GM21786 (cell line): ENCODE data around the gene FOXO6.

ENCODE experiments used
- ATAC-seq: cut with Tn5 transposase; IDR thresholded peaks from one replicate; pipeline ENCODE4 v1.9.1; 2021; ENCODE audit not compliant: unreplicated experiment

Gene FOXO6

DNA sequence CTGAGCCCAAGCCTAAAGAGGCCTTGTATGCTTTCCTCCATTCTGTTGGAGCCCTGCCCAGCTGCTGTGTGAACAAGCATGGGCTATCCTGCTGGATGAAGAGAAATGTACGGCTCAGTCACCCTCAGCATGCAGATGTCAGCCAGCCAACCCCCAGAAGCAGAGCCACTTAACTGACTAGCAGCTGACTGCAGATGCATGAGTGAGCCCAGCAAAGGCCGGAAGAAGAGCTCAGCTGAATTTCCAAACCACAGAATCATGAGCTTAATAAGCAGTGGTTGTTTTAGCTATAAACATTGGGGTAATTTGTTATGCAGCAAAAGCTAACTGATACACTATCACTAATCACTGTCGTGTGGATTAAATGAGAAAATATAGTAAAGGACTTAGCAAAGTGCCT is 39.0 kb downstream of the FOXO6 start:
- no peak for ATAC-seq

- ATAC-seq = no peak
These were observed 40.7 kb downstream of the FOXO6 start for GRCh38 chr1:41401899-41402298.

GRCh38 chr1:41404308-41404761 is 43.1 kb downstream of the FOXO6 start:
- ATAC-seq = no peak

GRCh38 chr1:41407664-41408252 is 46.5 kb downstream of the FOXO6 start:
- no peak for ATAC-seq

- no peak for ATAC-seq
These were observed 47.5 kb downstream of the FOXO6 start for GRCh38 chr1:41408691-41409090.

DNA sequence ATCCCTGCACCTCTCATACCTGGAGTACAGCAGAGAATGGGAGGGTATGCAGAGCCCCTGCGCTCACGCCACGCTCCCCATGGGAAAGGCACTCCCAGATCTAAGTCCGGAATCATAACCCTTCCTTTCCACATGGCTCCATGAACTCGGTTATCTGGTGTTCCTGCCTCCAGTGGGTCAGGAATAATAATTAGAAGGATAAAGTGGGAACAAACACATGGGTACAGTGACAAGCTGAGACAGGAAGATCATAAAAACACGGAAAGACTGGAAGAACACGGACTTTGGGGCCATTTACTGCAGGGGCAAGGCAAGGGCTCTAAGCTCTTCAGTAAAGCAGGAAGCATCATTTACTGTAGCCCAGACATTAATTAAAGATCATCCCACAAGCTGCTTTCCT is 48.6 kb downstream of the FOXO6 start:
- ATAC-seq = no peak

DNA sequence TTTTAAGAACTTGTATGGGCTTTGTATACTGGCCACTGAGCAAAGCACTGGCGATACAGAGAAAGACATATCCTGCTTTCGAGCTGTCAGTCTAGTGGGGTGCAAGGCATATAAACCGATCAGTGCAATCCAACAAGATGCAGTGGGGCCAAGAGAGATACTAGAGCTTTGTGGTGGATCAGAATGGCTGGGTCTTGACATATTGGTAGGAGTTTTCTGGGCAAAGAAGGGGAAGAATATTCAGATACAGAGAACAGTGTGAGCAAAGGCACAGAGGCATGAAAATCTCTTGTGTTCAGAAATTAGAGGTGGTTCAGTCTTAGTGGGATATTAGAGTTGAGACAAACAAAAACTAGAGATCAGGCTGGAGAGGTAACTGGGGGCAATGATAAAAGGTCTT is 49.2 kb downstream of the FOXO6 start:
- ATAC-seq = no peak

DNA sequence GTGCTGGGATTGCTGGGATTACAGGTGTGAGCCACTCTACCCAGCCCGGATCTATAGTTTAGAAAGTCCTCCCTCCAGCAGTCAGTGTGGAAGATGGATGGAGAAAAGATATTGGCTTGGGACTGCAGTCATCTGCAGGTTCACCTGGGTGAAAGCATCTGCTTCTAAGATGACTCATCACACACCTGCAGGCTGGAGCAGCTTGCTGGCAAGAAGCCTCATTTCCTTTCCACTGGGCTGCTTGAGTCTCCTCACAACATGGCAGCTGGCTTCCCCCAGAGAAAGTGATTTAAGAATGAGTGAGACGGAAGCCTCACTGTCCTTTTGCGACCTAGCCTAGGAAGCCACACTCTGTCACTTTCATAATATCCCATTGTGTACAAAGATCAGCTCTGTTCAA is 50.0 kb downstream of the FOXO6 start:
- no peak for ATAC-seq

DNA sequence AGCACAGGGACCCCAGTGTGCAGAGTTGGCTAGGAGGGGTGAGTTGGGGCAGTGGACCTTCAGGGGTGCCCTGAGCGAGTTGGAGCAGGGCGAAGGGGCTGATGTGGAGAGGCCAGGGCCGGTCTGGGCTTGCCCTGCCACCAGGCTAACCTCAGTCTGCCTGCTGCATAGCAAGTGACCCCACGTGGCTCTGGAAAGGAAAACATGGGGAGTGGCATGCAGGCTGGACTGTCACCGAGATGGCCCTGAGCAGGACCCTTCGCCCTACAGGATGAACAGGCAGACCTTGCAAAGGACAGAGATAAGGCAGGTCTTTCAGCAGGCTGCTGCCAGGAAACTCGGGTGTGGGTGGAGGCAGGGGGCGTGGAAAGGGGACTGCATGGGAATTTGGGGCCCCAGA is 51.5 kb downstream of the FOXO6 start:
- no peak for ATAC-seq

GRCh38 chr1:41413748-41414281 is 52.6 kb downstream of the FOXO6 start:
- no peak for ATAC-seq

DNA sequence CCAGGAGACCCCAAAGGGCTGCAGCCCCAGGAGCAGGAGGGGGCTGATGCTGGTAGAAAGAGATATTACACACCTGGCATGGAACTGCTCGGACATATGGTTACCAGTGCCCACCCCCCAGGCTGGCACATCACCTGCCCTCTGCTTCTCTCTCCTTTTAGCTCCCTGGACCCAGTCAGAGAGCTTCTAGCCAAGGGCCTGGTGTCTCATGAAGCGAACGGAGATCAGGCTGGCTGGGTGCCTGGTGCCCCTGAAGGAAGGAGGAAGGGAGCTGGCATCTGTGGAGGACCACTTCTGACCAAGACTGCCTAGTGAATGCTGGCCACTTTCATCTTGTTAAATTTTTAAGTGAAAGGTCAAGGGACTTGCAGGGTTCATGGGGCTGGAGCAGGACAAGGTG is 53.1 kb downstream of the FOXO6 start:
- ATAC-seq = no peak

DNA sequence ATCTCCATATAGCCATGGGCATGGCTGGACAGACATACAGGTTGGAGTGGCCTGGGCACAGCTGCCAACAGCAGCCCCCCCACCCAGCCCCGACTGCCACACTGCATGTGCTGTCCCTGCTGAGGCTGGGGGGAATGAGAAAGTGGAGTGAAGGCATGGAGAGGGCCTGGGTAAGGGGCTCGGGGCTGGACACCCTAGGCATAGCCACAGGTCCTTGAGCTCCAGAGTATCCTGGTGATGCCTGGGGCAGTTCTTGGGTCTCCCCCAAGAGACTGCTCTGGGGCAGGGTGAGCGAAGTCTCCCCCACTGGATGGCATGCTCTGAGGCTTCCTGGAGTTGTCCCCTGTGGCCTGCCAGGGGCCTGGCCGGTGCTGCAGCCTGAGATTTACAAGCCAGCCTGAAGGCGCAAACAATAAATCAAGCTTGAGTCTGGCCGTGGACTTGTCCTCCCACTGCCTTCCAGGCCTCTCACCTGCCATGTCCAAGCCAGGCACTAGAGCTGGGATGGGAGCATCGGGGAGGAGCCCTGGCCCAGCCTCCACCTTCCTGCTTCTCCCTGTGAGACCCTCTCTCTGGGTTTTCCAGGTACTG is 53.6 kb downstream of the FOXO6 start:
- ATAC-seq = no peak

DNA sequence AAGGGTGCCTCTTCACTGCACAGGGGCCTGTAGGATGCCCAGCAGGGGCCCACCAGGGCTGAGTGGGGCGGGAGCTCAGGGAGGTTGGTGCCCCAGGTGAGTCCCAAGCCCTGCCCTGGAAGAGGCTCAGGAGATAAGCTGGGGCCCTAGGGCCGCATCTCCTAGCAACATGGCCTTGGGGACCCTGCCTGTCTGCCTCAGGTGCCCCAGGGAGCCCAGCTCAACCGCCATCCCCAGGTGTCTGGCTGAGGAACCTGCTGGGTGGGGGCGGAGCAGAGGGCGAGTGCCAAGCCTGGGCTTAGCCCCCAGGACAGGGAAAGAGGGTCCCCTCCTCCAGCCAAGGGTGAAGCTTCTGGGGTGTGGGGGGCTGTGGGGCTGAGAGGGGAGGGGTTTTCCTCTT is 54.8 kb downstream of the FOXO6 start:
- ATAC-seq = no peak

DNA sequence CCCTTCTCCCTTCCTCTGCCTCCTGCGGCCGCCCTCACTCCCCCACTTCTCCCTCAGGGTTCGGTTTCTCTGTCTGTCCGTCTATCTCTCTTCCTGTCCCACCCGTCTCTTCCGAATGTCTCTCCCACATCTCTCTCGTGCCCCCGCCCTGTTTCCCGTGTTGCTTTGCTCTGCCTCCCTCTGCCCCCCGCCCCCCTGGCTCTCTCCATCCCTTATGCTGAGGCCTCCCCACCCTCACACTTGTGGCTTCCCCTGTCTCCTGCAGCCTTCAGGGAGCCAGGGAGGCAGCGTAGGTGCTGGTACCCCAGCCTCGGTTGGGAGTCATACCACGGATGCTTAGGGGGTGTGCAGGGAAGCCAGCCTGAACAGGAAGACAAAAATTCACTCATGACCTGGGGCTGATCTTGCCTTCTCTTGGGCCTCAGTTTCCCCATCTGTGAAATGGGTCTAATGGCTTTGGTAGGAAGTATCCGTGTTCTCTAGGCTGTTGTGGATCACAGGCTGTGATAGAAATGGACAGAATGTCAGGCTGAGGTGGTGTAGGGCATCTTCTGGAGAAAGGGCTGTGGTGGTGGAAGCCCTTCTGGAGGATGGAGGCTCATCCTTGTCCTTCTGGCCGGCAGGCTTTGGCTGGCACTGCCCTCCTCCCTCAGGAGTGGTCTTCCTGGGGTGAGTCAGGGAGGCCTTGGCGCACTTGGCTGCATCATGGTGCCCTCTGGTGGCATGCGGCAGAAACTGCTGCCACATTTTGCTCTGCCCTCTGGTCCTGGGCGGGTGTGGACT is 55.5 kb downstream of the FOXO6 start:
- ATAC-seq = no peak

DNA sequence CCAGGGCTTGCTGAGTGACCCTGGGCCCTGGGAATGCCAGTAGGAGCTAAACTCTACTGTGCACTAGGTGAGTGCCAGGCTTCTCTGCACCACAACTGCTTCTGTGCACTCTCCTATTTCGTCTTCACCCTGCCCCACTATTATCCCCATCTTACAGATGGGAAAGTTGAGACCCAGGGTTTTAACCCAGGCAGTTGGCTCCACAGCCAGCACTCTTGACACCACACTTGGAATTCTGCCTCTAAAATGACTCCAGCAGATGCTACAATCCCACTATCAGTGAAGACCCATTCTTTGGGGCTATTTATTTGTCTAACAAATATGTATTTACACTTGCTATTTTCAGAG is 56.1 kb downstream of the FOXO6 start:
- no peak for ATAC-seq

- ATAC-seq = no peak
These were observed 56.5 kb downstream of the FOXO6 start for GRCh38 chr1:41417746-41418145.

GRCh38 chr1:41418857-41419583 is 57.8 kb downstream of the FOXO6 start:
- no peak for ATAC-seq

DNA sequence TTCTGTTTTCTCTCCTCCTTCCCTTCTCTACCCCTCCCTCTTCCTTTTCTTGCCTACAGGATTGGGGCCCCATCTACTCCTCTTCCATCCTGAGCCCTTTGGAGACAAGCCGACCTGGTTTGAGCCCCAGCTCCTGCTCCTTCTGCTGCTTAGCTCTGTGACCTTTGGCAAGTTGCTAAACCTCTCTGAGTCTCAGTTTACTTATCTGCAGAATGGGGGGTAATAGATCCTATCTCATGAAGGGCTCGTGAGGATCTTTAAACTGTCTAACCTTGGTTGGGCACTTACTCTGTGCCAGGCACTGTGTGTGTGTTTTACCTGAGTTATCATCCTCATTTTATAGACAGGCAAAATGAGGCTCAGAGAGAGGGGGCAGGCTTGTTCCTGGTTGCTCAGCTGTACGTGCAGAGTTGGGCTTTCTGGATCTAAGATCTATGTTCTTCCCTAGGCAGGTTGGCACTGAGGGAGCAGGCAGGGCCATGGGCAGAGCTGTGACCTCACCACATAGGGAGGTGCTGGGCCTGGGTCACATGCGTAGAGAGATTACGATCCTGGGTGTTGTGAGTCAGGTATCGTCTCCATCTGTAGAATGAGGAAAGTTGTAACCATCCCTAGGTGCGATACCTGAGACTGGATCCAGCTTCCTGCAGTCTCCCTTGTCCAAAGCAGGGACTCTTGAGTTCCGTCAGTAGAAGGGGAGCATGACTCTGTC is 58.5 kb downstream of the FOXO6 start:
- no peak for ATAC-seq

DNA sequence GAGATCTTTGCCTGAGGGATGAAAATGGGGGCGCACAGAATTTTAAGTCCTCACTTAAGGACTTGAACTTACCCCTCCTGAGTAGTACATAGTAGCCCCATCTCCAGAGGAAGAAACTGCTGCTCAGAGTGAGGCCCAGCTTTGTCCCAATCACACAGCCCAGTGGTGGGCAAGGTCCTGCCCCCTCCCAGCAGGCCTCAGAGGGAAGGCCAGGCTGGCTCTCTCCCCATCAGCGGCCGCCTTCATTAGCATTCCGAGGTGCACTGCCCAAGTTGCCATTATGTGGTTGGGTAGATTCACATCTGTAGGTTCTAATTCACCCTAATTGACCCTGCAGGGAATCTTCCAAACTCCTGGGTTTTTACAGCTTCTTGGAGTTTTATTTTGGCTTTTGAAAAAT is 59.1 kb downstream of the FOXO6 start:
- no peak for ATAC-seq

DNA sequence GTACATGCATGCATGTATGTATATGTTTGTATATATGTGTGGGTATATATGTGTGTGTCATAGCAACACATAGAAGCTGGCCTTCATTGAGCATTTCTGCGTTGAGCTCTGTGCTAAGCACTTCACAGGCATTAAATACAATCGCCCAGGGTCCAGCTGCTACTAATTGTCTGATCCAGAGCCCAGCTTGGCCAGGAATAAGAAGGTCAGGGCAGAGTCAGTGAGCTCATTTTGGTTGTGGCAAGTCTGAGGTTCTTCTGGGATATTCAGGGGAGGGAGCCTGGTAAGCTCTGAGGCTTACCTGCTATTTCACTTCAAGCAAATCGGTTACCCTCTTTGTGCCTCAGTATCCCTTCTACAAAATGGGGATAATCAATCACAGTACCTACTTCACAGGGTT is 59.6 kb downstream of the FOXO6 start:
- no peak for ATAC-seq

GRCh38 chr1:41422306-41422705 is 61.1 kb downstream of the FOXO6 start:
- no peak for ATAC-seq
